NCI-H2227 (cell line): ENCODE data around the gene ZDHHC11B.
"Not testable (repeated sequence)": the region's sequence is repeated elsewhere in the genome, so short reads cannot be mapped to it uniquely, and the experiment has no call there.

Source experiments
- DNase-seq: peaks from one replicate; lab custom pipeline; 2025; ENCODE audit not compliant: unreplicated experiment; lab: John Stamatoyannopoulos, UW

The ZDHHC11B gene

GRCh38 chr5:727087-727486, 57.4 kb downstream of the ZDHHC11B start:
- not testable (repeated sequence) for DNase-seq

GRCh38 chr5:723865-724264, 60.7 kb downstream of the ZDHHC11B start:
- DNase-seq, result not testable (repeated sequence)

GRCh38 chr5:723309-723708, 61.2 kb downstream of the ZDHHC11B start:
- DNase-seq, result not testable (repeated sequence)

GRCh38 chr5:719379-719778, 65.2 kb downstream of the ZDHHC11B start:
- DNase-seq, result not testable (repeated sequence)

- DNase-seq, result no peak
These were observed 67.4 kb downstream of the ZDHHC11B start for GRCh38 chr5:717143-717542.

GRCh38 chr5:716740-717139, 67.8 kb downstream of the ZDHHC11B start:
- not testable (repeated sequence) for DNase-seq

GRCh38 chr5:715636-716035, 68.9 kb downstream of the ZDHHC11B start:
- not testable (repeated sequence) for DNase-seq

GRCh38 chr5:714215-715118, 70.1 kb downstream of the ZDHHC11B start:
- not testable (repeated sequence) for DNase-seq

- not testable (repeated sequence) for DNase-seq
These were observed 70.8 kb downstream of the ZDHHC11B start for GRCh38 chr5:713686-714085.

GRCh38 chr5:708848-709517, 75.5 kb downstream of the ZDHHC11B start:
- DNase-seq, result not testable (repeated sequence)

- DNase-seq, result not testable (repeated sequence)
These were observed 76.2 kb downstream of the ZDHHC11B start for GRCh38 chr5:708374-708773.

- DNase-seq, result not testable (repeated sequence)
These were observed 78.4 kb downstream of the ZDHHC11B start for GRCh38 chr5:706127-706526.

GRCh38 chr5:696753-697702, 87.5 kb downstream of the ZDHHC11B start:
- DNase-seq, result not testable (repeated sequence)

- not testable (repeated sequence) for DNase-seq
These were observed 88.3 kb downstream of the ZDHHC11B start for GRCh38 chr5:696191-696590.

GRCh38 chr5:695475-695874, 89.1 kb downstream of the ZDHHC11B start:
- not testable (repeated sequence) for DNase-seq

GRCh38 chr5:694042-694431, 90.5 kb downstream of the ZDHHC11B start:
- DNase-seq, result not testable (repeated sequence)

GRCh38 chr5:693271-694041, 91.1 kb downstream of the ZDHHC11B start, which contains the start of gene TPPP:
Gene TPPP (minus strand): TSS chr5:693352. CDS start chr5:678060, 15,292 bp downstream.
- DNase-seq, result peak; percentile 96

GRCh38 chr5:692529-693041, 91.9 kb downstream of the ZDHHC11B start:
- not testable (repeated sequence) for DNase-seq

- no peak for DNase-seq
These were observed 92.6 kb downstream of the ZDHHC11B start for GRCh38 chr5:691817-692528.
